Medulla oblongata (tissue), 1 donor: ENCODE data around the gene HIGD2A.

Source experiments
- DNase-seq: peaks from one replicate; pipeline ENCODE4 v3.0.0-alpha.2; 2015; ENCODE audit errors: extremely low spot score

HIGD2A gene

DNA sequence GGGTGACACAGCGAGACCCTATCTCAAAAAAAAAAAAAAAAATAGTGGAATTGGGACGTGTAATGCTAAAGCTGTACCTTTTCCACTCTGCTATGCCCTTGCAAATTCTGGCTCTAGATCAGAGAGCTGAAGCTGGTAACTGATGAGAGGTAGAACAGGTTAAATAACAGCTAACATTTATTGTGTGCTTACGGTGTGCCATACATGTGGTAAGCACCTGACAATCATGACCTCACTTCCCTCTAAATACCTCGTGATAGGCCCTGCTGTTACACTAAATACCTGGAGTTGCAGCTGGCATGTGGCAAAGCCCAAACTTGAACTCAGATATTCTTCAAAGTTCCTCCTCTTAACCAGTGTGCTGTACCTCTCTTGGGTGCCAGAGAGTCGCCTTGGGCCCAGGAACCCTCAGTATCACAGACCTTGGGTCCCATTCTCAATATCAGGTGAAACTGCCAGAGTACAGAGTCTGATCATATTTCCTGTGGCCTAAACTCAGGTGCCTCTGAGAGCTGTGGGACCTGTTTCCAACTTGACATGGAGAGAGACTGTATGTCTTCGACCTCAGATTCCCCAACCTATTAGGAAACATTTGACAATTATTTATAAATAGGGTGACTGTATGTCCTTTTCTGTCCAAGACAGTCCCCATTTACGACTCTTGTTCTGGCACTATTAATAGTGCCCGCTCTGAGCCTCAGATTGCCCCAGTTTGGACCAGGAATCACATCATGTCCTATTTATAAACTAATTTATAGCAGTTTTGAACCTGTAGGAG is 18.4 kb upstream of the HIGD2A start:
- no peak for DNase-seq

GRCh38 chr5:176371621-176372539 is 16.7 kb upstream of the HIGD2A start:
- DNase-seq, result peak; percentile 50

- DNase-seq, result peak; percentile 27
Observed at GRCh38 chr5:176373100-176373818, 15.3 kb upstream of the HIGD2A start.

- no peak for DNase-seq
Observed at GRCh38 chr5:176379881-176380280, 8.7 kb upstream of the HIGD2A start.

- no peak for DNase-seq
Observed at GRCh38 chr5:176381423-176381822, 7.1 kb upstream of the HIGD2A start.

DNA sequence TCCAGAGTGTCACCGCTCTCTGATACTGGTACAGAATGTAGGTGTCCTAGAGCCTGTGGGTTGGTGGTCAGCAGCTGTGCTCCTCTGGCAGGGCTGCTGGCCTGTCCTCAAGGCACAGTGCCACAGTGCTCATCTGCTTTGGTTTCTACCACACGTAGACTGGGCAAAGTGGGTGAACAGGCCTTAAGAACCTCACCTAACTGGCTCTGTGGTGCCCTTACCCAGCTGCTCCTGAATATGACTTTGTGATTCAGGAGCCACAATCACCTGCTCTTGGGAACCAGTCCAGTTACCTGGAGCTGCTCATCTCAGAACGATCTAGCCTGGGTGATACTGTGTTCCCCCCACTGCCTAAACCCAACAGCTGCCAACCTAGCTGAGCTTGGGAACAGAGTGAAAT is 6.6 kb upstream of the HIGD2A start:
- no peak for DNase-seq

DNA sequence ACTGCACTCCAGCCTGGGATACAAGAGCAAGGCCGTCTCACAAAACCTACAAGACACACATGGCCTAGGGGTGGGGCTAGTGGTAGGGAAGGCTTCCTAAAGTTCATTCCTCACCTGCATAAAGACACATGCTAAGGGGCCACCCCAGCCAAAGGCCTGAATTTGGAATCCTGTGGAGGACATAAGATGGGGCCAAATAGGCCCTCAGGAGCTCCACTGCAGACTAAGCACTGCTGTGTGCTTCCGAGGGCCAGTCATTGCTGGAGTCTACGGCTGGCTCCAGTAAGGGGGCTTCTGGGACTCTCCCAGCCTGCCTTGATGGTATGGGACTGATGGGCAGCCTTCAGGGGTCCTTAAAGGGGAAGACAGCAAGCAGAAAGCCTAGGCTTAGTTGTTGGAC is 5.8 kb upstream of the HIGD2A start:
- DNase-seq, result no peak

- no peak for DNase-seq
Observed at GRCh38 chr5:176383248-176383905, 5.2 kb upstream of the HIGD2A start.

- DNase-seq, result no peak
Observed at GRCh38 chr5:176383961-176384360, 4.6 kb upstream of the HIGD2A start.

DNA sequence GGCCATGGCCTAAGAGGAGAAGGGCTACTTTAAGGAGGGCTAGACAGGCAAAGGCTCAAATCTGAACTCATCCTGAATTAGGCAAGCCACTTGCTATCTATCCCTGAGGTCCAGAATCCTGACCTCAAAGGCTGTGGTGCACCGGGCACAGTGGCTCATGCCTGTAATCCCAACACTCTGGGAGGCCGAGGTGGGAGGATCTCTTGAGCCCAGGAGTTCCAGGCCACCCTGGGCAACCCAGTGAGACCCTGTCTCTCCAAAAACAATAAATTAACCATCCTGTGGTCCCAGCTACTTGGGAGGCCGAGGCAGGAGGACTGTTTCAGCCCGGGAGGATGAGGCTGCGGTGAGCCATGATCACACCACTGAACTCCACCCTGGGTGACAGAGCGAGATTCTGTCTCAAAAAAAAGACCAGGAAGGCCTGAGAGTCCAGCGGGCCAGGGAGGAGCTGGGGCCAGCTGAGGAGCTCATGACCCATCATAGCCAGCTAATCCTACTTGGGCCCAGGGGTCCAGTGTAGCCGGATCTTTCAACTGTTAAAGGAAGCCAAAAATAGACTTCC is 4.1 kb upstream of the HIGD2A start:
- DNase-seq, result no peak

DNA sequence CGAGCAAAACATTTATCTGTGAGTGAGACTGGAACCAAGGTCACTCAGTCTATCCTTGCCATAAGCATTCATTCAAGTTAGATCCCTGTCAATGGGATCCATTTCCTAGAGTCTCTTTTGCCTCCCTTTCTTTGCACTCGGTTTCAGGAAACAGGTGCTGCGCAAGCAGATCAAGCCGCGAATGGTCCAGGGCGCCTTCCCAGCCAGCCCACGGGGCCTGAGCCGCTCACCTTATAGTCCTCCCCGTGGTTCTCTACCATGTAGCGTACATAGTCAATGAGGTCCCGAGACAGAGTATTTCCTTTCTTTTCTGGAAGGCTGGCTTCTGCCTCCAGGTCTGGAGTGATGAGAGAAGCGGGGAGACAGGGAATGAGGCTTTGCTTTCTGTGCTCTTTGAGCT is 3.6 kb upstream of the HIGD2A start:
- no peak for DNase-seq

DNA sequence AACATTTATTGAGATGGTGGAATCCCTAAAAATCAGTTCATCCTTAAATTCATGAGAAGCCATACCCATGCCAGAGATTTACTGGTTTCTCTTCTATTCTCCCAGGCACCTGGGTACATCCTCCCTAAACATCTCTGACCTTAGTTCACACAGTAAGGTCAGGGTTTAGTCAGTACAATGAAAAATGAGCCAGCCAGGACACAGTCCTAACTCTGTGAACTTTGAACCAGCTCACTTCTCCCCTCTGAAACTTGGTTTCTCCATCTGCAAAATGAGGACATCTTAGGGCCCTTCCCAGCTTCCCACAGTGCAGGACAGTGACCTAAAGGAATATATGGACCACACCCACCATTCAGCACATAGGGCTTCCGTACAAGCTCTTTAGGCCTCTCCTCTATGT is 2.1 kb upstream of the HIGD2A start:
- no peak for DNase-seq

- DNase-seq, result no peak
Observed at GRCh38 chr5:176387384-176387925, 1.1 kb upstream of the HIGD2A start.

- peak; percentile 16 for DNase-seq
Observed at GRCh38 chr5:176388003-176388443, 528 bp upstream of the HIGD2A start.

- DNase-seq, result no peak
Observed at GRCh38 chr5:176389135-176390123, 878 bp downstream of the HIGD2A start.

GRCh38 chr5:176391479-176391878 is 2.9 kb downstream of the HIGD2A start:
- no peak for DNase-seq

DNA sequence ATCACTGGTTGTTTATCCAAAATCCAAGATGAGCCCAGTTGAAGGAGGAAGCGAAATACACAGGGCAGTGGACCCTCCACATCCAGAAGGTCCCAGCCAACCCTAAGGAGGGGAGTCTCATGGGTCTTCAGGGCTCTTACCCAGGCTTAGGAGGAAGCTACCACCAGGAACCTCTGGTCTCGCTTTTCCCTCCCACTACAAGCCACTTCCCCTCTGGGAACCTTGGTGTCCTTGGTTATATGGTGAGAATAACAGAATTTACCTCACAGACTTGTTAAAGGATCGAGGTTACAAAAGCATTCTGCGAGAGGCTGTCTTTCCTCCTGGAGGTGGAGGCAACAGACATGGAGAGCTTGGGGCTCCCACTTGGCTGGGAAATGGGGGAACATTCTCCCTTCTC is 3.4 kb downstream of the HIGD2A start:
- DNase-seq, result peak; percentile 31

- DNase-seq, result no peak
Observed at GRCh38 chr5:176392526-176392925, 4.0 kb downstream of the HIGD2A start.

DNA sequence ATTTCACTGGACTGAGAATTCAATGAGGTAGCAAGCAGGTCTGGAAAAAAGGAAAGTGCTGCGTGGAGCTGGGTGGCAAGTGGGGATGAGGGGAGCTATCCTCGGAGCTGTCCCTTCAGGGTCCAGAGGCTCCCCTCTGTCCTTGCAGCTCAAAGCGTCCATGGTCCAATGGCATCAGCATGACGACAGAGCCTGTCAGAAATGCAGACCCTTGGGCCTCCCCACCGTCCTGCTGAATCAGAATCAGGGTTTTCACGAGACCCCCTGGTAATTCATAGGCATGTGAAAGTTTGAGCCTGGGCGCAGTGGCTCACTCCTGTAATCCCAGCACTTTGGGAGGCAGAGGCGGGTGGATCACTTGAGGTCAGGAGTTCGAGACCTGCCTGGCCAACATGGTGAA is 5.5 kb downstream of the HIGD2A start:
- no peak for DNase-seq
